CD8-positive, alpha-beta memory T cell (primary cell): Measurements from ENCODE around the gene SSR4. TPM values are rescaled to one million over a fixed set of nuclear protein-coding genes. Genes with fewer than 3 reads are reported as not detected.

Experiments used
- CTCF ChIA-PET: fragments of 350-600 bp; sonication (Branson Sonifier 250); formaldehyde crosslinking; loops from one replicate; lab custom pipeline; 2021; ENCODE audit warnings: antibody characterized with exemption; lab: Charles Lee
- POLR2A ChIA-PET: fragments of 350-600 bp; sonication (Branson Sonifier 250); formaldehyde crosslinking; loops from one replicate; lab custom pipeline; 2021; ENCODE audit warnings: antibody characterized with exemption; lab: Charles Lee
- DNase-seq, 5 donors: peaks; one replicate each; pipeline versions ENCODE4 v3.0.0 to v3.0.0-alpha.2; 2020 to 2022; ENCODE audit warnings: mixed read lengths in 1 of 5
- H3K27ac ChIP-seq: one replicate; pipeline ENCODE4 v1.7.0; 2013; ENCODE audit warnings: low read depth, mild to moderate bottlenecking, low read length, moderate library complexity
- H3K27me3 ChIP-seq: 2 replicates; pipeline ENCODE4 v1.7.0; 2013; ENCODE audit warnings: low read length, mild to moderate bottlenecking; ENCODE audit not compliant: insufficient read depth, poor library complexity, severe bottlenecking
- H3K36me3 ChIP-seq: 2 replicates; pipeline ENCODE4 v1.7.0; 2013; ENCODE audit warnings: mild to moderate bottlenecking, low read length, moderate library complexity; ENCODE audit not compliant: insufficient read depth
- H3K4me1 ChIP-seq: 2 replicates; pipeline ENCODE4 v1.7.0; 2013; ENCODE audit warnings: mild to moderate bottlenecking, low read length, moderate library complexity; ENCODE audit not compliant: insufficient read depth
- H3K4me3 ChIP-seq: 2 replicates; pipeline ENCODE4 v1.7.0; 2013; ENCODE audit warnings: mild to moderate bottlenecking, low read length
- H3K9me3 ChIP-seq: 2 replicates; pipeline ENCODE4 v1.7.0; 2013; ENCODE audit warnings: mild to moderate bottlenecking, low read length
- H3K27ac Mint-ChIP-seq, 8 donors: one replicate each; pipeline ENCODE4 v1.8.0; 2020 to 2021; ENCODE audit warnings: mixed read lengths in 8 of 8, mild to moderate bottlenecking in 6 of 8, inconsistent platforms in 3 of 8, moderate library complexity in 3 of 8
- H3K27me3 Mint-ChIP-seq, 2 donors: one replicate each; pipeline ENCODE4 v1.8.0; 2020 to 2021; ENCODE audit warnings: mixed read lengths in 2 of 2, mild to moderate bottlenecking in 1 of 2, moderate library complexity in 1 of 2
- H3K36me3 Mint-ChIP-seq, 3 donors: one replicate each; pipeline ENCODE4 v1.8.0; 2020 to 2021; ENCODE audit warnings: mixed read lengths in 3 of 3, inconsistent platforms in 1 of 3, mild to moderate bottlenecking in 1 of 3
- H3K4me1 Mint-ChIP-seq, 3 donors: one replicate each; pipeline ENCODE4 v1.8.0; 2020 to 2021; ENCODE audit warnings: mixed read lengths in 3 of 3, inconsistent platforms in 1 of 3, mild to moderate bottlenecking in 1 of 3
- H3K4me3 Mint-ChIP-seq, 7 donors: one replicate each; pipeline ENCODE4 v1.8.0; 2020 to 2021; ENCODE audit warnings: mixed read lengths in 7 of 7, mild to moderate bottlenecking in 6 of 7, moderate library complexity in 4 of 7, inconsistent platforms in 2 of 7
- H3K9me3 Mint-ChIP-seq, 5 donors: one replicate each; pipeline ENCODE4 v1.8.0; 2020 to 2022; ENCODE audit warnings: mixed read lengths in 5 of 5, mild to moderate bottlenecking in 3 of 5, moderate library complexity in 2 of 5, inconsistent platforms in 1 of 5
- polyA plus RNA-seq: library from polyadenylated mRNA; unstranded; fragments of 300-500 nt; fragmentation: Illumina TruSeq; gene quantifications from one replicate; pipeline ENCODE4 v1.2.3, GENCODE V29; 2021
- total RNA-seq, 2 experiments: library from RNA; stranded (reverse); gene quantifications; one replicate each; pipeline ENCODE4 v1.2.3, GENCODE V29; 2021

The SSR4 gene
- total and polyA plus RNA-seq, 3 experiments from 2014 or later, result 158 to 567 (median 166) TPM

- Mint-ChIP-seq H3K27ac (no peak overlapping the region), H3K9me3 (no peaks in the 10 kb centered on the region), H3K27me3 (no peaks in the 10 kb centered on the region), H3K4me3 (no peak overlapping the region), H3K36me3 (no peaks in the 10 kb centered on the region), H3K4me1 (peaks cover 0 to 5% (median 0%) of the 10 kb centered on the region in 3 donors)
- Histone ChIP-seq H3K4me3 (no peak overlapping the region), H3K9me3 (no peaks in the 10 kb centered on the region), H3K4me1 (no peaks in the 10 kb centered on the region), H3K27ac (no peak overlapping the region), H3K36me3 (no peaks in the 10 kb centered on the region), H3K27me3 (no peaks in the 10 kb centered on the region)
- peak in 1 of 5 donors; percentile 37 for DNase-seq
- POLR2A ChIA-PET, result no interaction called here
- CTCF ChIA-PET, result no interaction called here
Measured at GRCh38 chrX:153771415-153772315, 22.8 kb upstream of the SSR4 start.

- Mint-ChIP-seq H3K27me3 (no peaks in the 10 kb centered on the region), H3K4me3 (no peak overlapping the region), H3K27ac (no peak overlapping the region), H3K36me3 (no peaks in the 10 kb centered on the region), H3K9me3 (no peaks in the 10 kb centered on the region), H3K4me1 (peaks cover 0 to 5% (median 0%) of the 10 kb centered on the region in 3 donors)
- Histone ChIP-seq H3K27me3 (no peaks in the 10 kb centered on the region), H3K27ac (no peak overlapping the region), H3K9me3 (no peaks in the 10 kb centered on the region), H3K4me3 (no peak overlapping the region), H3K4me1 (no peaks in the 10 kb centered on the region), H3K36me3 (no peaks in the 10 kb centered on the region)
- CTCF ChIA-PET, result no interaction called here
- DNase-seq, result peak in 1 of 5 donors; percentile 30
- POLR2A ChIA-PET, result no interaction called here
Measured at GRCh38 chrX:153772316-153773217, 21.9 kb upstream of the SSR4 start.

- no peaks in the 10 kb centered on the region for H3K9me3 ChIP-seq
- no peaks in the 10 kb centered on the region for H3K36me3 Mint-ChIP-seq
- ChIA-PET CTCF (no interaction called here), POLR2A (no interaction called here)
- no peak overlapping the region for H3K27ac Mint-ChIP-seq
- H3K27ac ChIP-seq, result no peak overlapping the region
- no peaks in the 10 kb centered on the region for H3K9me3 Mint-ChIP-seq
- no peaks in the 10 kb centered on the region for H3K27me3 Mint-ChIP-seq
- no peaks in the 10 kb centered on the region for H3K27me3 ChIP-seq
- H3K4me1 Mint-ChIP-seq, result peaks cover 0 to under 1% (median 0%) of the 10 kb centered on the region in 3 donors
- H3K36me3 ChIP-seq, result no peaks in the 10 kb centered on the region
- no peak overlapping the region for H3K4me3 Mint-ChIP-seq
- DNase-seq, result peak in 1 of 5 donors; percentile 39
- no peak overlapping the region for H3K4me3 ChIP-seq
- H3K4me1 ChIP-seq, result no peaks in the 10 kb centered on the region
Measured at GRCh38 chrX:153773218-153773611, 21.3 kb upstream of the SSR4 start.

- CTCF ChIA-PET, result no interaction called here
- Mint-ChIP-seq H3K36me3 (no peaks in the 10 kb centered on the region), H3K27me3 (no peaks in the 10 kb centered on the region), H3K9me3 (no peaks in the 10 kb centered on the region), H3K27ac (no peak overlapping the region), H3K4me3 (no peak overlapping the region), H3K4me1 (no peaks in the 10 kb centered on the region)
- Histone ChIP-seq H3K36me3 (no peaks in the 10 kb centered on the region), H3K27ac (no peak overlapping the region), H3K4me3 (no peak overlapping the region), H3K4me1 (no peaks in the 10 kb centered on the region), H3K9me3 (no peaks in the 10 kb centered on the region), H3K27me3 (no peaks in the 10 kb centered on the region)
- POLR2A ChIA-PET, result no interaction called here
- DNase-seq, result peak in 1 of 5 donors; percentile 29
Measured at GRCh38 chrX:153773741-153774575, 20.5 kb upstream of the SSR4 start.

- no peaks in the 10 kb centered on the region for H3K9me3 Mint-ChIP-seq
- H3K4me3 Mint-ChIP-seq, result no peak overlapping the region
- peaks cover 0 to 2% of the 10 kb centered on the region in 2 donors for H3K27me3 Mint-ChIP-seq
- Histone ChIP-seq H3K27me3 (no peaks in the 10 kb centered on the region), H3K4me3 (no peak overlapping the region), H3K27ac (no peak overlapping the region), H3K9me3 (no peaks in the 10 kb centered on the region), H3K36me3 (no peaks in the 10 kb centered on the region), H3K4me1 (no peaks in the 10 kb centered on the region)
- DNase-seq, result peak in 1 of 5 donors; percentile 20
- ChIA-PET CTCF (no interaction called here), POLR2A (no interaction called here)
- no peaks in the 10 kb centered on the region for H3K36me3 Mint-ChIP-seq
- H3K4me1 Mint-ChIP-seq, result no peaks in the 10 kb centered on the region
- H3K27ac Mint-ChIP-seq, result no peak overlapping the region
Measured at GRCh38 chrX:153774576-153775292, 19.7 kb upstream of the SSR4 start.

GRCh38 chrX:153775293-153776119 lies 19.0 kb upstream of the SSR4 start:
- Mint-ChIP-seq H3K9me3 (no peaks in the 10 kb centered on the region), H3K4me3 (no peak overlapping the region), H3K4me1 (peaks cover 0 to 2% (median 0%) of the 10 kb centered on the region in 3 donors), H3K36me3 (no peaks in the 10 kb centered on the region), H3K27ac (no peak overlapping the region), H3K27me3 (peaks cover 0 to 5% of the 10 kb centered on the region in 2 donors)
- peak in 1 of 5 donors; percentile 28 for DNase-seq
- no peaks in the 10 kb centered on the region for H3K9me3 ChIP-seq
- ChIA-PET POLR2A (no interaction called here), CTCF (no interaction called here)
- H3K27ac ChIP-seq, result no peak overlapping the region
- no peak overlapping the region for H3K4me3 ChIP-seq
- no peaks in the 10 kb centered on the region for H3K27me3 ChIP-seq
- no peaks in the 10 kb centered on the region for H3K36me3 ChIP-seq
- H3K4me1 ChIP-seq, result no peaks in the 10 kb centered on the region
